Natural killer cell (primary cell): ENCODE data around the gene CLDN1. TPM values are rescaled to one million over a fixed set of nuclear protein-coding genes. Genes with fewer than 3 reads are reported as not detected.

Experiments
- ATAC-seq, 3 donors: fragments of 150-1000 bp in 2 of 3; fragments of 200-7000 bp in 1 of 3; cut with Tn5 transposase; 1 replicate in 1 of 3; 2 replicates in 2 of 3; pipeline ENCODE4 v1.10.0; 2021; ENCODE audit warnings: mild to moderate bottlenecking in 2 of 3, moderate library complexity in 2 of 3
- DNase-seq, 2 donors: peaks; one replicate each; pipeline versions ENCODE4 v3.0.0 to v3.0.0-alpha.2; 2013 to 2021; ENCODE audit warnings: mixed read lengths in 1 of 2
- H3K27ac ChIP-seq: one replicate; pipeline ENCODE4 v1.5.1; 2013; ENCODE audit warnings: mild to moderate bottlenecking, low read length
- H3K27me3 ChIP-seq: one replicate; pipeline ENCODE4 v1.6.1; 2013; ENCODE audit warnings: low read length; ENCODE audit not compliant: control insufficient read depth, insufficient read depth
- H3K36me3 ChIP-seq: one replicate; pipeline ENCODE4 v1.6.1; 2013; ENCODE audit warnings: low read length; ENCODE audit not compliant: control insufficient read depth, insufficient read depth
- H3K4me1 ChIP-seq: one replicate; pipeline ENCODE4 v1.6.1; 2013; ENCODE audit warnings: low read length; ENCODE audit not compliant: control insufficient read depth, insufficient read depth
- H3K4me3 ChIP-seq: one replicate; pipeline ENCODE4 v1.5.1; 2013; ENCODE audit warnings: low read length
- H3K9me3 ChIP-seq: one replicate; pipeline ENCODE4 v1.6.1; 2013; ENCODE audit warnings: low read length; ENCODE audit not compliant: control insufficient read depth, insufficient read depth
- H3K27ac Mint-ChIP-seq, 2 donors: one replicate each; pipeline ENCODE4 v1.8.0; 2022; ENCODE audit warnings: mild to moderate bottlenecking in 2 of 2, mixed read lengths in 2 of 2, moderate library complexity in 1 of 2
- H3K27me3 Mint-ChIP-seq, 2 donors: one replicate each; pipeline ENCODE4 v1.8.0; 2022; ENCODE audit warnings: low read depth in 2 of 2, mixed read lengths in 2 of 2
- H3K36me3 Mint-ChIP-seq: one replicate; pipeline ENCODE4 v1.8.0; 2022; ENCODE audit warnings: mixed read lengths
- H3K4me1 Mint-ChIP-seq, 2 donors: one replicate each; pipeline ENCODE4 v1.8.0; 2022; ENCODE audit warnings: mixed read lengths in 2 of 2
- H3K4me3 Mint-ChIP-seq: one replicate; pipeline ENCODE4 v1.8.0; 2022; ENCODE audit warnings: mild to moderate bottlenecking, moderate library complexity, mixed read lengths
- H3K9me3 Mint-ChIP-seq, 2 donors: one replicate each; pipeline ENCODE4 v1.8.0; 2022; ENCODE audit warnings: mixed read lengths in 2 of 2
- CTCF ChIP-seq: fragments of 200-600 bp; IDR thresholded peaks from one replicate; pipeline ENCODE4 v1.8.0; 2022; ENCODE audit warnings: antibody characterized with exemption
- WGBS: methylation state at CpG from one replicate; pipeline ENCODE4 v1.1.7; 2013; ENCODE audit warnings: missing lambda C conversion rate; ENCODE audit not compliant: insufficient coverage; 5-methylcytosine and 5-hydroxymethylcytosine counted together
- intact Hi-C: fragments of 100-400 bp; cut with micrococcal nuclease; formaldehyde crosslinking; loops from one replicate; pipeline ENCODE4 v1.14.2; 2022
- total RNA-seq, 4 donors: library from RNA; stranded (reverse); fragments of 120-200 nt in 1 of 4; gene quantifications; one replicate each; pipeline versions ENCODE4 v1.2.3 to v1.2.4, GENCODE V29; 2013 to 2022

CLDN1 gene
- total RNA-seq, 3 donors from 2014 or later (not counting 1 experiment from before 2014, with no cell fraction given) = not detected

DNA sequence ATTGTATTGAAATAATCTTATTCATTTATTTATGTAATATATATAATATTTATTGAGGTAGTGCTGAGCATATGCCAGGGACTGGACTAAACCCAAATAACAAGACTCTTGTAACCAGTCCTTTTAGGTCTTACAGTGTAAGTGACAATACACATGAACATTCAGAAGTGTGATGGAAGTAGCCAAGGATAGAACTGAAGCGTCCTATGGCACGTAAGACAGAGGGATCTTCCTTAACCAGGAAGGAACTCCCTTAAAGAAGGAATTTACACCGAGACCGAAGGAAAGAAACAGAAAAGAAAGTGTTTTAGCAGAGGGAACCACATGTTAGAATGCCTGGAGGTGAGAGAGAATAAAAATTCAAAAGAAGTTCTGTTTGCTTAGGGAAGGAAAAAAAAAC is 23.6 kb upstream of the CLDN1 start:
- H3K4me3 Mint-ChIP-seq = no peak overlapping the region
- no peaks in the 10 kb centered on the region for H3K4me1 Mint-ChIP-seq
- intact Hi-C loops = no loop called here
- Histone ChIP-seq H3K27ac (no peak overlapping the region), H3K4me3 (no peak overlapping the region), H3K36me3 (no peaks in the 10 kb centered on the region), H3K27me3 (no peaks in the 10 kb centered on the region), H3K9me3 (no peaks in the 10 kb centered on the region), H3K4me1 (no peaks in the 10 kb centered on the region)
- 89% methylated on average over 4 of the region's 4 CpGs for WGBS
- TF ChIP-seq CTCF = no peak
- DNase-seq (no peak), ATAC-seq (no peak)
- no peak overlapping the region for H3K27ac Mint-ChIP-seq
- peaks cover 6 to 12% of the 10 kb centered on the region in 2 donors for H3K9me3 Mint-ChIP-seq
- H3K27me3 Mint-ChIP-seq = peaks cover 0 to 3% of the 10 kb centered on the region in 2 donors
- H3K36me3 Mint-ChIP-seq = no peaks in the 10 kb centered on the region

DNA sequence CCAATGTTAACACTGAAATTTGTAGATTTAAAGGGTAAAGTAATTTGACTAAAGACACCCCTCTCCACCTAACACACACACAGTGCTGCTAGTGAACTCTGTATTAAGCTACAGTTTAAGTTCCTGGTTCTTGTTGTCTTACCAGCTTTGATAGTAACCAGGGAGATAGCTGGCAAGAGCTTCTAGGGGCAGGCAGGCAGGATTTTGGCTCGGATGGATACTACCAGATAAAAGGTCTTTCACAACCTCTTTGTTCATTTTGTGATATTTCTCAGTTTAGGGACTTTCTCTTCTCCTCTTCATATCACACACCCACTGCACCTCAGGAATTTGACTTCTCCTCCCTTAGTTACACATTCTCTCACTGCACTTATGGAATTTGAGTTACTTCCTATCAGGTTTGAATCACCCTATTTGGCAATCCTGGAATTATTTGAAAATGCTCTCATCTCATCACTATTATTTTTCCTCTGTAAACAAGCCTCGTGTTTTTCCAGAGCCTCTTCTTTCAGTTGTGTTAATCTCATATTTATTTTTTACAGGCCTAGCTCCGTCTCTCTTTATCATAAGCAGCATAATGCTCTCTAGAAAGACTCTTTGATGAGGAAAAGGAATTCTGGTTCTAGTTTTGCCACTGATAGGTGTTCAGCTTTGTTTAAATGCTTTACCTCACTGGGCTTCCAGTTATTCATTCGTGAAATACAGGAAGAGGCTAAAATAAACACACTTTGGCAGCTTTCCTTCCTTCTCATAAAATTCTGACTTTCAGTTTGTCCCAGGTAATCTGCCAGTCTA is 23.0 kb upstream of the CLDN1 start:
- Mint-ChIP-seq H3K4me1 (no peaks in the 10 kb centered on the region), H3K27me3 (peaks cover 0 to 3% of the 10 kb centered on the region in 2 donors), H3K27ac (no peak overlapping the region), H3K36me3 (no peaks in the 10 kb centered on the region), H3K4me3 (no peak overlapping the region), H3K9me3 (peaks cover 7 to 12% of the 10 kb centered on the region in 2 donors)
- no peaks in the 10 kb centered on the region for H3K4me1 ChIP-seq
- no peaks in the 10 kb centered on the region for H3K9me3 ChIP-seq
- DNase-seq (no peak), ATAC-seq (no peak)
- 52% methylated on average over 4 of the region's 4 CpGs for WGBS
- TF ChIP-seq CTCF = no peak
- H3K36me3 ChIP-seq = no peaks in the 10 kb centered on the region
- no peaks in the 10 kb centered on the region for H3K27me3 ChIP-seq
- no peak overlapping the region for H3K4me3 ChIP-seq
- H3K27ac ChIP-seq = no peak overlapping the region
- intact Hi-C loops = no loop called here

DNA sequence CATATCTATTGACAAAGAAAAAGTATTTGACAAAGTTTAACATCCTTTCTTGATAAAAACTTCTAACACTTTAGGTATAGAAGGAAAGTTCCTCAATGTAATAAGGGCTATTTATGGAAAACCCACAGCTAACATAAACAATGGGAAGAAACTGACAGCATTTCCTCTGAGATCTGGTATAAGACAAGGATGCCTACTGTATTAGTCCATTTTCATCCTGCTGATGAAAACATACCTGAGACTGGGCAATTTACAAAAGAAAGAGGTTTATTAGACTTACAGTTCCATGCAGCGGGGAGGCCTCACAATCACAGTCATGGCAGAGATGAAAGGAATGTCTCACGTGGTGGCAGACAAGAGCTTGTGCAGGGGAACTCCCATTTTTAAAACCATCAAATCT is 17.8 kb upstream of the CLDN1 start:
- no peaks in the 10 kb centered on the region for H3K9me3 ChIP-seq
- Mint-ChIP-seq H3K27me3 (no peaks in the 10 kb centered on the region), H3K4me1 (peaks cover 0 to 5% of the 10 kb centered on the region in 2 donors), H3K4me3 (no peak overlapping the region), H3K36me3 (no peaks in the 10 kb centered on the region), H3K27ac (no peak overlapping the region), H3K9me3 (peaks cover 0 to 6% of the 10 kb centered on the region in 2 donors)
- H3K4me3 ChIP-seq = no peak overlapping the region
- no peaks in the 10 kb centered on the region for H3K27me3 ChIP-seq
- intact Hi-C loops = no loop called here
- no peaks in the 10 kb centered on the region for H3K4me1 ChIP-seq
- DNase-seq = no peak
- no peak for TF ChIP-seq CTCF
- 91% methylated on average over 2 of the region's 2 CpGs for WGBS
- ATAC-seq = no peak
- no peaks in the 10 kb centered on the region for H3K36me3 ChIP-seq
- no peak overlapping the region for H3K27ac ChIP-seq

DNA sequence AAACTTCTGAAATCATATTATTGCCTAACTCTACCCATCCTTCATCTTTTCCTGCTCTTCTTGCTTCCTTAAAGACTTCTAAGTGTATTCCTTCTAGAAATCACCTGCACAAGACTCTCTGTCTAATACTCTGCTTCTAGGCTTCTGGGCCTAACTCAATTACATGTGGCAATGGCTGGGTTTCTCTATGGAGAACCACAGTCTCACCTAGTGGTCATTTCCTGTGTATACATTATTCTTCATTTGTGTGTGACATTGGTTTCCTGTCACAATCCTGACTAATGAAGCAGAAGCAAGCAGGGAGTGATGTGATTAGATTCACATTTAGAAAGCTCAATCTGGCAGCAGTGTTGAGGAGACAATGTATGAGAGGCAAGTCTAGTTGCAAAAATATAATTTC is 16.9 kb upstream of the CLDN1 start:
- Histone ChIP-seq H3K27me3 (no peaks in the 10 kb centered on the region), H3K4me1 (no peaks in the 10 kb centered on the region), H3K36me3 (no peaks in the 10 kb centered on the region), H3K27ac (no peak overlapping the region), H3K4me3 (no peak overlapping the region), H3K9me3 (no peaks in the 10 kb centered on the region)
- ATAC-seq = no peak
- Mint-ChIP-seq H3K4me3 (no peak overlapping the region), H3K27me3 (no peaks in the 10 kb centered on the region), H3K4me1 (peaks cover 0 to 5% of the 10 kb centered on the region in 2 donors), H3K27ac (no peak overlapping the region), H3K36me3 (no peaks in the 10 kb centered on the region), H3K9me3 (peaks cover 0 to 6% of the 10 kb centered on the region in 2 donors)
- DNase-seq = no peak
- intact Hi-C loops = no loop called here
- TF ChIP-seq CTCF = no peak
